NT2/D1 (cell line): Measurements from ENCODE around the gene HMGN1.

Source experiments
- SUZ12 ChIP-seq: IDR thresholded peaks from 2 replicates; pipeline ENCODE4 v1.6.1; 2011; ENCODE audit not compliant: insufficient read length, insufficient read depth; ENCODE audit errors: extremely low read depth
- YY1 ChIP-seq: IDR thresholded peaks from 2 replicates; pipeline ENCODE4 v1.6.1; 2011; ENCODE audit not compliant: insufficient read length, insufficient read depth
- ZNF274 ChIP-seq: IDR thresholded peaks from 2 replicates; pipeline ENCODE4 v1.6.1; 2011; ENCODE audit warnings: mild to moderate bottlenecking, low read depth, low read length

DNA sequence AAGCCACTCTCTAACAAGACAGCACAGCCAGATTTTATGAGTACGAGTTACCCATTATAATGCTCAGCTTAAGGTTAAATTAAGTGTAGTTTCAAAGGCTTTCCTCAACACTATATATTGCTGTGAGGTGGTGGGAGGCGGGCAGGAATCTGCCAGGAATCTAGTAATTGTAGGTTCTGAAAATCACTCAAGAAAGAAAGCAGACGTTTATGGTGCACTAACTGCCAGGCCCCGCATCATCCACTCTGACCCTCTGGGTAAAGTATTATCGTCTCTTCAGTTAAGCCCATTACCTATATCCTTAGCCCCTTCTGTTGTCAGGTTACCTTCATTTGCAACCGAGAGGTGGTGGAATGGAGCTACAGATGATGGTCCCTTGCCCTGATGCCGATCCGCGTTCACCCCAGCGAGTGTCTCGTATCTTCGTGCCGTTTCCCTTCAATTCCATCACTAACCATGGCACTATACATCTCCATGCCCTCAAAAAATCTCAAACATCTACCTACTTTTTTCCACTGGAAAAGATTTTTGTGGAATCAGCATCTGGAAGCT is 12.4 kb downstream of the HMGN1 start:
- no peak for TF ChIP-seq ZNF274
- no peak for TF ChIP-seq YY1
- no peak for TF ChIP-seq SUZ12
